CMK (cell line): ENCODE results near the gene USP5.

Source experiments
- DNase-seq: peaks from one replicate; pipeline ENCODE4 v3.0.0-alpha.2; 2010; ENCODE audit warnings: low read depth

The USP5 gene

GRCh38 chr12:6851921-6852650 lies at the start of gene USP5:
USP5 (plus strand) TSS chr12:6852150; CDS start chr12:6852180, 30 bp downstream.
- peak; percentile 98 for DNase-seq

DNA sequence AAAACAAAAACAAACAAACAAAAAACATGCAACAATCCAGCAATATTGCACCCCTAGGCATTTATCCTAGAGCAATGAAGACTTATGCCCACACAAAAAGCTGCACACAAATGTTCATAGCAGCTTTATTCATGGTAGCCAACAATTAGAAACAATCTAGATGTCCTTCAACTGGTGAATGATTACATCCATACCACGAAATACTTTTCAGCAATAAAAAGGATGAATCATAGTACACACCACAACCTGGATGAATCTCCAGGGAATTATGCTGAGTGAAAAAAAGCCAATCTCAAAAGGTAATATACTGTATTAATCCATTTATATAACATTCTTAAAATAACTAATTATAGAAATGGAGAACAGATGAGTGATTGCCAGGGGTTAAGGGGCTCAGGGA lies 44.8 kb upstream of the USP5 start:
- DNase-seq, result no peak

DNA sequence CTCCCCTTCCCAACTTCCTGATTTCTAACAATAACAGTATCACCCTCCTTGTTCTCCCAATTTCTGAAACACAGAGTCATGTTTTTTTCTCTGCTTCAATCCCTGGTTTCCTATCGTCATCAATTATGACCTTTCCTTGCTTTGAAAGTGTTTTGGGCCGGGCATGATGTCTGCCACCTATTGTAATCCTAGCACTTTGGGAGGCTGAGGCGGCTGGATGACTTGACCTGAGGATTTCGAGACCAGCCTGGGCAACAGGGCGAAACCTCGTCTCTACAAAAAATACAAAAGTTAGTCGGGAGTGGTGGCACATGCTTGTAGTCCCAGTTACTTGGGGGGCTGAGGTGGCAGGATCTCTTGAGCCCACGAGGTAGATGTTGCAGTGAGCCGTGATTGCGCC lies 42.9 kb upstream of the USP5 start:
- DNase-seq, result no peak

DNA sequence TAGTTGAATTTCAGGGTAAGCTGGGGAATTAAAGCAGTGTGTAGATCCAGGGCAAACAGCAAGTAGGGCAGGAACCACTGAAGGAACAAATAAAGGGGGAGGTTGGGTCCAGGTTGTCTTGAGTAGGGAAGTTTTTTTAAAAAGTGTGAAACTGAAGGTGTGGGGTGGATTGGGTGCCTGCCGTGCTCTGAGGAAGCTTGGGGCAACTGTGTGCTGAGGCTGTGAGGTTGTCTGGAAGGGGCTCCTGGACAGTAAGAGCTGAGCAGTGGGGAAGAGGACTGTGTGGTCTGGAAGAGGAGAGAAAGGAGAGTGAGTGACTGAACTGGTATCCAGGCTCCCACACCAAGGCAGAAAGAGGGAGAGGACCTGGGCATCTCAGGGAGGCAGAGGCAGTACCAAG lies 41.2 kb upstream of the USP5 start:
- DNase-seq, result no peak

GRCh38 chr12:6813363-6813762 lies 38.6 kb upstream of the USP5 start:
- no peak for DNase-seq

- DNase-seq, result no peak
These were observed 35.4 kb upstream of the USP5 start for GRCh38 chr12:6816598-6816997.

DNA sequence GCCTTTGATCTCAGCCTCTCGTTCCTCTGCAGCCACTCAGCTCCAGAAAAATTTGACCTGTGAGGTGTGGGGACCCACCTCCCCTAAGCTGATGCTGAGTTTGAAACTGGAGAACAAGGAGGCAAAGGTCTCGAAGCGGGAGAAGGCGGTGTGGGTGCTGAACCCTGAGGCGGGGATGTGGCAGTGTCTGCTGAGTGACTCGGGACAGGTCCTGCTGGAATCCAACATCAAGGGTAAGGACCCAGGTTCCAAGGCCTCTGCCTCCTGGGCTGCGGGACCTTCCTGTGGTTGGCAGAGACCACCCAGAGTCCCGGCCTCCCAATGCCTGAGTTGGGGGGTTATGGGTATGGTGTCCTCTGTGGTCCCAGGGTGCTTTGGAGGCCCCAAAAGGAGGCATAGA lies 34.9 kb upstream of the USP5 start:
- no peak for DNase-seq

GRCh38 chr12:6817662-6818157 lies 34.2 kb upstream of the USP5 start:
- no peak for DNase-seq

GRCh38 chr12:6818222-6818621 lies 33.7 kb upstream of the USP5 start:
- no peak for DNase-seq

GRCh38 chr12:6818645-6819044 lies 33.3 kb upstream of the USP5 start:
- DNase-seq, result no peak

GRCh38 chr12:6819106-6820030 lies 32.6 kb upstream of the USP5 start:
- no peak for DNase-seq

- no peak for DNase-seq
These were observed 31.8 kb upstream of the USP5 start for GRCh38 chr12:6820166-6820565.

DNA sequence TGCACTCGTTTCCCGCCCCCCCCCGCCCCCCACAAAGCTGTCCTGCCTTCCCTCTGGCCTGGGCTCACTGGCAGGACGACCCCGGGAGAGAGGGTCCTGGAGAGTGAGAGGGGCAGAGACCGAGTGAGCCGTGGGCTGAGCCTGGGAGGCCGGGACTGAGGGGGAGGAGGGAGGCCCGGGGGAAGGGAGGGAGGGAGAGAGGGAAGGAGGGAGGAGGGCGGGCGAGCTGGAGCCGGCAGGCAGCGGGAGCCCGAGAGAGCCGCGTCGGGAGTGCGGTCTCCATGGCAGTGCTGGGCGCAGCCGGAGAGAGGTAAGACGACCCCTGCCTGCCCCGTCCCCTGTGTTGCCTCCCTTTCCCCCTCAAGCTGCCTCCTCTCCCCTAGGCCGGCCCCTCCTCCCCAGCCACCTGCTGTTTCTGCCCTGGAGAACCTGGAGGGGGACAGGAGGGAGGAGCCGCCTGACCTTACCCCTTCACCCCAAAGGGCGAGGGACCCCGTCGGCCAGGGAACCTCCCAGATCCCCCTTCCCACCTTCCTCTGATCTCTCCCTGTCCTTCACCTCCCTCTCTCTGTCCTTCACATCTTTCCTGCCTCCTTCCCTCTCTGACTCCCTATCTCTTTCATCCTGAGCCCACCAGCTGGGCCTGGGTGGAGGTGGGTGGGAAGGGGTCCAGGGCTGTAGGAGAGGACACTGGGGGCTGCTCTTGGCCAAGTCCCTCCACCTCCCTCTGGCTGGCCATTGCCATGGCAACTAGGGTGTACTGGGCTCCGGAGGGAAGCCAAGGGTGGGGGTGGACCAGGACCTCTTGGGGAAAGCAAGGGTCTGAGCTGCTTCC lies 30.1 kb upstream of the USP5 start, which contains the start of gene GPR162:
TSS of gene GPR162 (plus strand) at position 231 of the 835 bp plus-strand sequence. CDS start 2,078 bp downstream, outside the sequence.
- no peak for DNase-seq

GRCh38 chr12:6822426-6823135 lies 29.4 kb upstream of the USP5 start:
- no peak for DNase-seq

DNA sequence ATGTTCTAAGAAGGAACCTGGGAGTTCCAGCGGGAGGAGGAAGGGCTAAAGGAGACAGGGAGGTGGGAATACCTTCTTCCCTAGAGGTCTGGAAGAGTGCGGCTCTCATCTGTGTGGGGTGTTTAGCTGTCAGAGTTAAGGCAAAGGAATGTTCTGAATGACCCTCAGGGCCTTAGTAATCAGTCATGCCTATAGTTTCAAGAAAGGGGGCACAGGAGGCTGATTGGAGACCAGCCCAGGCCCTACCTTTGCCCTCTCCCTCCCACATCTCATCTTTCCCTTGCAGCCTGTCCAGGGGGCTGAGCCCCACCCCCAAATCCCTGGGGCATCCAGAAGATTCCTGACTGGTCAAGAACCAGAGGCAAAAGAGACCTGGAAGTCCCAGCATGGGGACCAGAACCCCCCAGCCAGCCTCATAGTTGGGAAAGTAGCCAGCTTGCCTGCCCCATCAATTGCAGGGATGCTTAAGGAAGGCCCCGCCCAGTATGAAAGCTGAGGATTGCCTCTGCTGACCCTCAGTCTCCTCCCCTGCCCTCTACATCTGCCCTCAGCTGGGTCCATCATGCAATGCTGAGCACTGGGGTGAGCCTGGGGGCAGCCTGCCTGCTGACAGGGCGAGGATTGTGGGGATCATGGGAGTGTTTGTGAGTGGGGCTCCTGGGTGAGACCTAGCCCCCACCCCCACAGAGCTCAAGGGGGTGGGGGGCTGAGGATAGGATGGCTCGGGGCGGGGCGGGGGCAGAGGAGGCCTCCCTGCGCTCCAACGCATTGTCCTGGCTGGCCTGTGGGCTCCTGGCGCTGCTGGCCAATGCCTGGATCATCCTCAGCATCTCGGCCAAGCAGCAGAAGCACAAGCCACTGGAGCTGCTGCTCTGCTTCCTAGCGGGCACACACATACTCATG lies 28.5 kb upstream of the USP5 start:
- DNase-seq, result no peak

DNA sequence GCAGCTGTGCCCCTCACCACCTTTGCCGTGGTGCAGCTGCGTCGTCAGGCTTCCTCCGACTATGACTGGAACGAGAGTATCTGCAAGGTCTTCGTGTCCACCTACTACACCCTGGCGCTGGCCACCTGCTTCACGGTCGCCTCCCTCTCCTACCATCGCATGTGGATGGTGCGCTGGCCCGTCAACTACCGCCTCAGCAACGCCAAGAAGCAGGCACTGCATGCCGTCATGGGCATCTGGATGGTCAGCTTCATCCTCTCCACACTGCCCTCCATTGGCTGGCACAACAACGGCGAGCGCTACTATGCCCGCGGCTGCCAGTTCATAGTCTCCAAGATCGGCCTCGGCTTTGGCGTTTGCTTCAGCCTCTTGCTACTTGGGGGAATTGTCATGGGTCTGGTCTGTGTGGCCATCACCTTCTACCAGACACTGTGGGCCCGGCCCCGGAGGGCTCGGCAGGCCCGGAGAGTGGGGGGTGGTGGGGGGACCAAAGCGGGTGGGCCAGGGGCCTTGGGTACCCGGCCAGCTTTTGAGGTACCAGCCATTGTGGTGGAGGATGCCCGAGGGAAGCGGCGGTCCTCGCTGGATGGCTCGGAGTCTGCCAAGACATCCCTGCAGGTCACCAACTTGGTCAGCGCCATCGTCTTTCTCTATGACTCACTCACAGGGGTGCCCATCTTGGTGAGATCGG lies 27.7 kb upstream of the USP5 start:
- DNase-seq, result no peak

DNA sequence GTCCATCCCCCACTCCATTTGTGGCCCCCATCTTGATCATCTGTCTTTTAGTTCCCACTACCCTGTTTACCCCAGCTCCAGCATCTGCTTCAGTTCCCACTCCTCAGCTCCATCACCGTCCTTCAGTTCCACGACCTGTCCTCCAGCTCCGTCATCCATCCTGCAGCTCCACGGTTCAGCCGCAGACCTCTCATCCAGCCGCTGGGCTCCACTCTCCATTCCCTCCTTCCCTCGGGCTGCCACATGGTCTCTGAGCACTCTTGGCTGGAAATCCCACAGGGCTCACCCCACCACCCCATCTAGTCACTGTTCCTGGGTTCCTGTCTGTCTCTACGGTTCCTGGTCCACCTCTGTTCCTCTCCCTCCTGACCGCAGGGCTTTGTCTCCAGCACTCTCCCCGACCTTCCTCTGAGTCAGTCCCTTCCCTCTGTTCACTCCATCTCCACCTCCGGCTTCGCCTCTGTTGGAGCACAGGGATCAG lies 27.0 kb upstream of the USP5 start:
- no peak for DNase-seq

GRCh38 chr12:6825398-6826124 lies 26.4 kb upstream of the USP5 start:
- DNase-seq, result peak; percentile 72
